Rectal smooth muscle tissue (tissue), 1 donor: ENCODE results near the gene RNF125.
"Not testable (repeated sequence)": the region's sequence is repeated elsewhere in the genome, so short reads cannot be mapped to it uniquely, and the experiment has no call there.

ENCODE experiments used
- H3K27ac ChIP-seq: one replicate; pipeline ENCODE4 v1.7.0; 2013; ENCODE audit warnings: low read depth, low read length, inconsistent platforms
- H3K27me3 ChIP-seq: one replicate; pipeline ENCODE4 v1.7.0; 2013; ENCODE audit warnings: low read length; ENCODE audit not compliant: control insufficient read depth, insufficient read depth
- H3K36me3 ChIP-seq: one replicate; pipeline ENCODE4 v1.7.0; 2013; ENCODE audit warnings: low read length; ENCODE audit not compliant: control insufficient read depth, insufficient read depth
- H3K4me1 ChIP-seq: one replicate; pipeline ENCODE4 v1.7.0; 2013; ENCODE audit warnings: low read length; ENCODE audit not compliant: control insufficient read depth, insufficient read depth
- H3K4me3 ChIP-seq: one replicate; pipeline ENCODE4 v1.7.0; 2013; ENCODE audit warnings: low read length
- H3K9ac ChIP-seq: one replicate; pipeline ENCODE4 v1.7.0; 2013; ENCODE audit warnings: low read length

The RNF125 gene

GRCh38 chr18:32074206-32074605 is 55.6 kb downstream of the RNF125 start:
- Histone ChIP-seq H3K9ac (no peak overlapping the region), H3K27ac (no peak overlapping the region), H3K4me1 (no peaks in the 10 kb centered on the region), H3K4me3 (no peak overlapping the region), H3K36me3 (no peaks in the 10 kb centered on the region), H3K27me3 (no peaks in the 10 kb centered on the region)

DNA sequence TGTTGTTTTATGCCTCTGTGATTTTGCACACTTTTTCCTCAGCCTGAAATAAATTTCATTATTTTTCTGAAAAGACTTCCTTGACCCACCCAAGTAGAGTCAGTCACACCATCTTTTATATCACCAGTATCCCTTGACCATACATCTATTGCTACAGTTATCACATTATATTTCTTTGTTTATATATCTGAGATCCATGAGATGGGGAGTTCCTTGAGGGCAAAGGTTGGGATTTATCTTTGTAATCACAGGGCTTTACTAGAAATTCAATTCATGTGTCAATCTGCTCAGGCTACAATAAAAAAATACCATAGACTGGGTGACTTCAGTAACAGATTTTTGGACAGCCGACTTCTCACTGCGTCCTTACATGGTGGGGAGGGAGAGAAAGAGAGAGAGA is 60.2 kb downstream of the RNF125 start:
- no peak overlapping the region for H3K9ac ChIP-seq
- no peaks in the 10 kb centered on the region for H3K36me3 ChIP-seq
- H3K4me3 ChIP-seq = no peak overlapping the region
- H3K27me3 ChIP-seq = no peaks in the 10 kb centered on the region
- no peak overlapping the region for H3K27ac ChIP-seq
- no peaks in the 10 kb centered on the region for H3K4me1 ChIP-seq

- Histone ChIP-seq H3K27me3 (no peaks in the 10 kb centered on the region), H3K9ac (no peak overlapping the region), H3K4me3 (no peak overlapping the region), H3K4me1 (no peaks in the 10 kb centered on the region), H3K27ac (no peak overlapping the region), H3K36me3 (no peaks in the 10 kb centered on the region)
Observed at GRCh38 chr18:32081881-32082280, 63.3 kb downstream of the RNF125 start.

DNA sequence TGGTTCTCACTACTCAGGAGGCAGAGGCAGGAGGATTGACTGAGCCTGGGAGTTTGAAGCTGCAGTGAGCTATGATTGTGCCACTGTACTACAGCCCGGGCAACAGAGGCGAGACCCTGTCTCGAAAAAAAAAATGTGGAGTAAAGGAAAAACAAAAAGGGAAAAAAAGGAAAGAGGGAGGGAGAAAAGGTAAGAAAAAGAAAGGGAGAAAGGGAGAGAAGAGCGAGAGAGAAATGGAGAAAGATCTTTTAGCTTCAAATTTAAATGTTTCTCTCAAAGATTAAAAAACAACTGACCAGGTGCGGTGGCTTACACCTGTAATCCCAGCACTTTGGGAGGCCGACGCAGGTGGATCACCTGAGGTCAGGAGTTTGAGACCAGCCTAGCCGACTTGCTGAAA is 65.2 kb downstream of the RNF125 start:
- Histone ChIP-seq H3K4me3 (no peak overlapping the region), H3K4me1 (no peaks in the 10 kb centered on the region)

DNA sequence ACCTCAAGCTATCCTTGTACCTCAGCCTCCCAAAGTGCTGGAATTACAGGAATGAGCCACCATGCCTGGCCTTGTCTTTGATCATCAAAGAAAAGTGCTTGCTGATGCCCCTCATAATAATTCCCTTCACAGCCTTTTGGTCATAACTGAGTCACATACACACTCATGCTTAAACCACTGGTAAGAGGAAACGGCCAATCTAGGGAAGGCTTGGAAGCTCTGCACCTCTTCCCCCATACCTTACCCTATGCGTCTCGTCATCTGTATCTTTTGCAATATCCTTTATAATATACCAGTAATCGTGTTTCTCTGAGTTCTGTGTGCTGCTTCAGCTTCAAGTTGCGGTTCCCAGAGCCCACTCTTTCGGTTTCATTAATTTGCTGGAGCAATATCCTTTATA is 68.3 kb downstream of the RNF125 start:
- Histone ChIP-seq H3K4me1 (peaks cover 2% of the 10 kb centered on the region), H3K27me3 (no peaks in the 10 kb centered on the region), H3K9ac (no peak overlapping the region), H3K36me3 (no peaks in the 10 kb centered on the region), H3K4me3 (no peak overlapping the region), H3K27ac (no peak overlapping the region)

More for the DNA sequence above, 65.2 kb downstream of the RNF125 start:
- H3K36me3 ChIP-seq = no peaks in the 10 kb centered on the region
- no peak overlapping the region for H3K9ac ChIP-seq
- H3K27ac ChIP-seq = no peak overlapping the region
- H3K27me3 ChIP-seq = no peaks in the 10 kb centered on the region

- H3K4me1 ChIP-seq = not testable (repeated sequence)
Observed at GRCh38 chr18:32090831-32091230, 72.2 kb downstream of the RNF125 start.

GRCh38 chr18:32091325-32091723 is 72.7 kb downstream of the RNF125 start:
- H3K27me3 ChIP-seq = no peaks in the 10 kb centered on the region
- peaks cover 2% of the 10 kb centered on the region for H3K4me1 ChIP-seq
- peak overlapping the region; percentile 74 for H3K9ac ChIP-seq
- H3K36me3 ChIP-seq = no peaks in the 10 kb centered on the region
- peak overlapping the region; percentile 100 for H3K27ac ChIP-seq
- H3K4me3 ChIP-seq = peak overlapping the region; percentile 69

More at GRCh38 chr18:32090831-32091230, 72.2 kb downstream of the RNF125 start:
- peak overlapping the region; percentile 100 for H3K27ac ChIP-seq
- not testable (repeated sequence) for H3K9ac ChIP-seq, H3K27me3 ChIP-seq, H3K36me3 ChIP-seq, H3K4me3 ChIP-seq

DNA sequence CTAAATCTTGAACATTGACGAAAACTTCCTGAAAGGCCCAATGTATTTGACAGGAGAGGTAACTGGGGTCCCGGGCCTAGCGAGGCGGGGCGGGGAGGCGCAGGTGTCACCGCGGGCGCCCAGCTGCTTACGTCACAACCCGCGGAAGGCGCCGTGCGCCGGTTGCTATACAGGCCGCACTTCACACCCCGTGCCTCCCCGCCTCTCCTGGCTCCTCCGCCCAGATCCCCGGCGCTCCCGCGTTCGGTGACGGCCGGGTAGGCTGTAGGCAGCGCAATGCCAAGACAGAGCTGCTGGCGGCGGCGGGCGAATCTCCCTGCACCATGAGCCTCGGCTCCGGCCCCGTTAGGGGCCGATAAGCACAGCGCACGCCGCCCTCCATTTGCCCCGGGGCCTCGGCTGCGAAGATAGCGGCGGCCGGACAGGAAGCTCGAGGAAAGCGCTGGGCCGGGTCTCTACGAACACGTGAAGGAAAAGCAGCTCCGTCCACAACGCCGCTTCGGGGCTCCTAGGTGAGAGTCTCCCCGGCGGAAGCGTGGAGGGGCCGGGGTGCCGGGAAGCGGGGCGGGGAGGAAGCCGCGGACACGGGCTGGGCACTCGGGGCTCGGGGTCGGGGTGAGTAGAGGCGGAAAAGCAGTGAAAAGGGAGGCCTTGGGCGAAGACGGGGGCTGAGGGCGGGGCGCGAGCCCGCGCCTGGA is 73.2 kb downstream of the RNF125 start, which contains the start of gene RNF138:
Gene RNF138, plus strand, starts transcription at position 151 of the 698 bp plus-strand sequence. CDS start 903 bp downstream, outside the sequence.
- peak within 1 kb of the TSS; percentile 74 for H3K9ac ChIP-seq
- H3K36me3 ChIP-seq = no peaks in the 10 kb centered on the region
- peak within 1 kb of the TSS; percentile 100 for H3K27ac ChIP-seq
- no peaks in the 10 kb centered on the region for H3K27me3 ChIP-seq
- H3K4me1 ChIP-seq = peaks cover 2% of the 10 kb centered on the region
- H3K4me3 ChIP-seq = peak within 1 kb of the TSS; percentile 96

DNA sequence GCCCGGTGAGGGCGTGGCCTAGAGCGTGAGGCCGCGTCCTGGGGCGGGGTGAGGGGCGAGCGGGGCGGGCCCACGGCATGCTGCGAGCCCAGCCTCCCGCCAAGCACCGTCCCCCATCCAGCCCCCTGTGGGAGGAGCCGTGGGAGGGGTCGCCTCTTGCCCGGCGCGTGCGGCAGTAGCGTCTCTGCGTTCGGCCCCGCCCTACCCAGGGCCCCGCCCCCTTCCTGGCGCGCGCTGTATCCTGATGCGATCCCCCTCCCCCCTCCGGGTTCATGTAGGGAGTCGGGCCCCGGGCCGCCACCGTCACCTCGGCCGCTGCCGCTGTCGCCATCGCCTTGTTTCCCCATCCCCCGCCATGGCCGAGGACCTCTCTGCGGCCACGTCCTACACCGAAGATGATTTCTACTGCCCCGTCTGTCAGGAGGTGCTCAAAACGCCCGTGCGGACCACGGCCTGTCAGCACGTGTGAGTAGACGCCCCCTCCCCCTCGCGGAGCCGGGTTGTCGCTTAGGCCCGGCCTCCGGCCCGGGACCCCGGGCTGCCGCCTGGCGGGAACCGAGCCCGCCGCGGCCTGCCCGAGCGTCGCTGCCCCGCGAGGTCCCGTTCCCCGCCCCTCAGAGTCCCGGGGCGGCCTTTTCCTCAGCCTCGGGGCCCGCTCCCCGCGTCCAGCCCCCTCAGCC is 73.9 kb downstream of the RNF125 start:
- Histone ChIP-seq H3K36me3 (no peaks in the 10 kb centered on the region), H3K9ac (peak overlapping the region; percentile 69), H3K27ac (peak overlapping the region; percentile 100), H3K4me3 (peak overlapping the region; percentile 96), H3K27me3 (no peaks in the 10 kb centered on the region), H3K4me1 (peaks cover 2% of the 10 kb centered on the region)

- Histone ChIP-seq H3K27ac (peak overlapping the region; percentile 97), H3K27me3 (no peaks in the 10 kb centered on the region), H3K4me1 (peaks cover 2% of the 10 kb centered on the region), H3K4me3 (peak overlapping the region; percentile 96), H3K9ac (peak overlapping the region; percentile 69), H3K36me3 (no peaks in the 10 kb centered on the region)
Observed at GRCh38 chr18:32093102-32093511, 74.5 kb downstream of the RNF125 start.

DNA sequence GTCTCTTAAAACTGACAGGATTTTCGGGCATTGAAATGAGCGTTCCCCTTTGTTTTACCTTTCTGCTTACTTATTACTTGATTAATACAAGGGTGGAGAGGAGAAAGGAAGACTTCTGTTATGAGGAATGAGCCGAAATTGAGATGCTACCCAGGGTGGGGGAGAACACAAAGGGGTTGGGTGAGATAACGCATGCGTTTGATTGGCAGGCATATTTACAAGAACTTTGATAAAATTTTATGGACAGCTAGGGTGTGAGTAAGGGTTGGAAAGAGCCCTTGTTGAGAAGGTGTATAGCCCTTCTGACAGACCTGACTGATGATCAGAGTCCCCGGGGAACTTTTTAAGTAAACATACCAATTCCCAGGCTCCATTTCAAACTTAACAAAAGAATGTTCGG is 74.9 kb downstream of the RNF125 start:
- peak overlapping the region; percentile 96 for H3K4me3 ChIP-seq
- H3K27me3 ChIP-seq = no peaks in the 10 kb centered on the region
- H3K36me3 ChIP-seq = no peaks in the 10 kb centered on the region
- peak overlapping the region; percentile 97 for H3K27ac ChIP-seq
- peaks cover 2% of the 10 kb centered on the region for H3K4me1 ChIP-seq
- H3K9ac ChIP-seq = peak overlapping the region; percentile 69

DNA sequence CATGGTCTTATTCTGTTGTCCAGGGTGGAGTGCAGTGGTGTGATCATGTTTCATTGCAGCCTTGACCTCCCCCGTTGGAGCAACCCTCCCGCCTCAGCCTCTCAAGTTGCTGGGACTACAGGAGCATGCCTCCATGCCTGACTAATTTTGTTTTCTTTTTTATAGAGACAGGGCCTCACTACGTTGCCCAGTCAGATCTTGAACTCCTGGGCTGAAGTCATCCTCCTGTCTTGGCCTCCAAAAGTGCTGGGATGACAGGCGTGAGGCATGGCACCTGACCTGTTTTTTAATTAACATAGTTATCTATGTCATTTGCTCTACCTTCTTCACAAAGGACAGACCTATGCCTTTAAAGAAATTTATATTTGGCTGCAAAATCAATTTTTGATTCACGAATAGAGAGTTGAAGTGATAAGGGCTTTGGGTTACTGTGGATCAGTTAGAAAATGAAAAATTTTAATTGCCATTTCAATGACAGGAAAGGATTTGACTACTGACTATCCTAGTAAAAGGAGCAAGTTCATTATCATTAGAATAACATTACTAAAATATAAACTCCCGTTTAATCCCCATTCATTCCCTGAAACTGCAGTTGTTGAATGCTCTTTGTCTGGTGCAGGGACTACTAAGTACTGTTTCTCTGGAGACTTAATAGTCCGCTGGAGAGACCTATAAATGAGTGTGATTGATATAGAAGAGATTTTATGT is 76.7 kb downstream of the RNF125 start:
- no peaks in the 10 kb centered on the region for H3K36me3 ChIP-seq
- no peak overlapping the region for H3K9ac ChIP-seq
- no peaks in the 10 kb centered on the region for H3K27me3 ChIP-seq
- H3K27ac ChIP-seq = no peak overlapping the region
- H3K4me3 ChIP-seq = no peak overlapping the region
- H3K4me1 ChIP-seq = peaks cover 2% of the 10 kb centered on the region
